Frontal cortex (tissue), 4 donors: ENCODE results near the gene ALG12. TPM values are rescaled to one million over a fixed set of nuclear protein-coding genes. Genes with fewer than 3 reads are reported as not detected.

Experiments used
- DNase-seq, 2 donors: peaks; one replicate each; pipeline ENCODE4 v3.0.0; 2012; ENCODE audit warnings: low spot score in 2 of 2
- FAIRE-seq: peaks from 2 replicates; lab custom pipeline; 2012; peaks lifted over from hg19 to GRCh38; lab: Jason Lieb, UNC
- total RNA-seq: library from RNA; depleted of rRNA; stranded (reverse); fragments of >200 nt; gene quantifications from one replicate; pipeline ENCODE4 v1.2.3, GENCODE V29; 2014
- donor health status: control.
- donor health status: control.
- donor health status: control.

Gene ALG12
- total RNA-seq, 1 donor from 2014 or later: 8.6 TPM

DNA sequence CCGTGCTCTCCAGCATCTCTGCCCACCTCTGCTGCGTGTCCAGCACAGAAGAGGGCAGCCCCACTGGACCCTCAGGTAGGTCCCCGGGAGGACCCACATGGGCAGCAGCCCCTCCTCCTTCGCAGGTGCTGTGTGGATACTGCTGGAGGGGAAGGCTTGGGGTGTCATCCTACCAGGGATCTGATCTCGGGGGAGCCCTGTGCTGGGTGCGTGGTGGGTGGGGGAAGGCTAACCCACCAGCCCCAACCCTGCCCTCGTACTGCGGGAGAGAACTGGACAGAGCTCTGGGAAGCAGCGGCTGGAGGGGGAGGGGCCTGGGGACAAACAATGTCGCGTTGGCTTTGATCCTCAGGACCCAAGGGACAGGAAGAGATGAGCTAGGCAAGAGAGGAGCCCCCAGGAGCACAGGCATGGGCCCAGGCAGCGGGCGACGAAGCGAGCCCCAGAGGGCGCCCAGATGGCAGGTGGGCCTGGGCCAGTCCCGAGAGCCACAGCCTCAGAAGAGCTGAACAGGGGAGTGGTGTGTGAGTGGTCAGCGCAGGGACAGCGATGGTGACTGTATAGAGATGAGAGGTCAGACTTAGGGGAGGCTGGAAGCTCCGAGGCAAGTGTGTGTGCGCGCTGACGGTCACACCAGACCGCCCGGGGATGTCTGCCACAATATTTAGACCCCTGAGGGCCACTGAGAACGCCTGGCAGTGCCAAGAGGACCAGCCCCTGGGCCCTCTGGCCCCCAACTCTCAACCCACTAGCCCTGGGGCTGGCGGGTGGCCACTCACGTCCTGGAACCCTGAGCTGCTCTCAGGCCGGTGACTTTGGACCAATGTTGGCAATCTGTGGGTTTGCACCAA, 40.9 kb upstream of the ALG12 start:
- FAIRE-seq (no peak), DNase-seq (no peak)

DNA sequence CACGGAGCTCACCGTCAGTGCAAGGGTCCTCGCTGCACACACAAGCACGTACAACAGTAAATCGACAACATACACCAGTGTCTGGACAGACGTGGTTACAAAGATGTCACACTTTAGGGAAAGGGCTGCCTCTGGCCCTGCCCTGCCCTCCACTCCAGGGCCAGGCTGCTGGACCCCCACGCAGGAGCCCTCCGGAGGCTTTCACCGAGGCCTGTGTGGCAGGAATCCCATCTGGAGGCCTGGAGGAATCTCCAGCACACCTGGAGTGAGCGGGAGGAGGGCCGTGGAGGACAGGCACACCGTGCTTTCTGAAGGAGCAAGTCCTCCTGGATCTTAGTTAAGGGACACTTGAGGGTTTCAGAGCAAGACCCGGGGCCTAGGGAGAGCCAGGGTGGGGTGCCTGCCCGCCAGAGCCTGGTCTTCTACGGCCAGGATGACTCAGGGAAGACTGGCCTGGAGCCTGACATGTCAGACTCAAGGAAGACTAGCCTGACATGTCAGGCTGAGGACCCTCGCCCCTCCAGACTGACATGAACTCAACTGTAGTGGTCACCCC, 40.2 kb upstream of the ALG12 start:
- DNase-seq: no peak
- FAIRE-seq: no peak

DNA sequence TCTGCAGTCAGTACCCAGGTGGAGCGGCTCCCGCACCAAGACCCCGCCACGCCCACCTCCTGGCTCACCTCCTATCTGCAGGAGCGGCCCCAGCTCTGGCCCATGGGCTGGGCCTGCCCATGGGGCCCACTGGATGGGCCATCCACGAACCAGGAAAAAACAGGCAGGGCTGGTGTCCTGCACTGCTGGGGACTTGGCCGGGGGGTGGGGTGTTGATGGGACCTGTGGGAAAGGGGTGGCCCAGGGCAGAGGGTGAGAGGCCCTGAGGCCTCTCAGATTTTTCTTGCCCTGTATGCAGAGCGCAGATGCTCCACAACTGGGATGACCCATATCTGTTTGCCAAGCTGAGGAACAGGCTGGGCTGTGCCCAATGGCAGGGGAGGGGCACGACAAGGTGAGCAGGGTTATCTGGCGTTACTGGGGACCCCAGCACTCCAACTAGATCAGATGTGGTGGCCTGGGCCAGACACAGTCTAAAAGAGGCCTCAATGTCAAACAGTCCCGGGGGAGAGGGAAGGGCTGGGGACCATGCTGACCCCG, 39.7 kb upstream of the ALG12 start:
- FAIRE-seq (no peak), DNase-seq (no peak)

DNA sequence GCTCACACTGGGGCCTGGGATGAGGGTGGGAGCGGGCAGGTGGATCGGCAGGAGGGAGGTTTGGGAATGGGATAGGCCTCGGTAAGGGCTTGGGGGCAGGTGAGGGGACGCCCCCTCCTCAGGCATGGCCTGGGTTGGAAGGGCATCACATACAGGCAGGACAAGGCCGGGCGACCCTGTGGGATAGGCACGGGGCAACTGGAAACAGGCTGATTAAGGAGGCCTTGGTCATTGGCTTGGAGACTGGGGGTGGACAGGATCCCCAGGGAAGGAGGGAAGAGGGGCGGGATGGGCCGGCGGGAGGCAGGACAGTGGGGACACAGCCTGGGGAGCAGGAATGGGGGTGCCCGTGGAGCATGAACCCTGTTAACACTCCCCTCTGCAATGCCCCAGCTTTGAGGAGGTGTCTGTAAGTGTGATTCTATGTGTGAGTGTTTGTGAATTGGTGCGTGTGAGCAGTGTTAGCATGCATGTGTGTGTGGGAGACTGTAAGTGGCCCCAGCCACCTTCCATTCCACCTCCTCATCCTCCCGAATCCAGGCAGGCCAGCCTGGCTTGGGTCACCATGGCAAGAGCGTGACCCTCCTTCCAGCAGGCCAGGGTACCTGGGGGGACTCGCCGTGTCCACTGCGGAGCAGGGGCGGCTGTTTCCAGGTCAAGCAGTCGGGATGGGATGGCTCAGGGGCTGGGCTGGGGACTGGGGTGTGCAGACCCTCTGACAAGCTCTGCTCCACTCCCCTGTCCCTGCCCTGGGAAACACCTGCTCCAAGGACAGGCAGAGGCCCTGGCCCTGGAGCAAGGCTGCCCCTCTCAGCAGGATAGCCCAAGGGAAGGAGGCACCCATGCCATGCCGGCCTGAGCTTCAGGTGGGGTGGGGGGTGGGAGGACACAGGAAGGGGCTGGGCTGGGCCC, 38.9 kb upstream of the ALG12 start:
- DNase-seq: no peak
- no peak for FAIRE-seq

DNA sequence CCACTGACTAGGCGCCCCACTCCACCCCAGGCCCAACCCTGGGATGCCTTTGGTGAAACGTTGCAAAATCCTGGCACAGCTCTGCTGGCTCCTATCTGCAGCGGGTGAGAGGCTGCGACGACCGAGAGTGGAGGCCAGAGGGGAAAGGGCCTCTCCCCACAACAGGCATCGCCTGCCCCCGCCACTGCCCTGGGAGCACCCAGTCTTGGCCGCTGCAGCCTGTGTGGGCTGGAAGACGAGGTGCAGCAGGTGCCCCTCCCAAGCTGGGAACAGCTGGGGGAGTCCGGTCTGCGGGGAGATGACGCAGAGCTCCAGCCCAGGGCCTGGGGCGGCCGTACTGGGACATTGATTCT, 38.2 kb upstream of the ALG12 start:
- DNase-seq (no peak), FAIRE-seq (no peak)

DNA sequence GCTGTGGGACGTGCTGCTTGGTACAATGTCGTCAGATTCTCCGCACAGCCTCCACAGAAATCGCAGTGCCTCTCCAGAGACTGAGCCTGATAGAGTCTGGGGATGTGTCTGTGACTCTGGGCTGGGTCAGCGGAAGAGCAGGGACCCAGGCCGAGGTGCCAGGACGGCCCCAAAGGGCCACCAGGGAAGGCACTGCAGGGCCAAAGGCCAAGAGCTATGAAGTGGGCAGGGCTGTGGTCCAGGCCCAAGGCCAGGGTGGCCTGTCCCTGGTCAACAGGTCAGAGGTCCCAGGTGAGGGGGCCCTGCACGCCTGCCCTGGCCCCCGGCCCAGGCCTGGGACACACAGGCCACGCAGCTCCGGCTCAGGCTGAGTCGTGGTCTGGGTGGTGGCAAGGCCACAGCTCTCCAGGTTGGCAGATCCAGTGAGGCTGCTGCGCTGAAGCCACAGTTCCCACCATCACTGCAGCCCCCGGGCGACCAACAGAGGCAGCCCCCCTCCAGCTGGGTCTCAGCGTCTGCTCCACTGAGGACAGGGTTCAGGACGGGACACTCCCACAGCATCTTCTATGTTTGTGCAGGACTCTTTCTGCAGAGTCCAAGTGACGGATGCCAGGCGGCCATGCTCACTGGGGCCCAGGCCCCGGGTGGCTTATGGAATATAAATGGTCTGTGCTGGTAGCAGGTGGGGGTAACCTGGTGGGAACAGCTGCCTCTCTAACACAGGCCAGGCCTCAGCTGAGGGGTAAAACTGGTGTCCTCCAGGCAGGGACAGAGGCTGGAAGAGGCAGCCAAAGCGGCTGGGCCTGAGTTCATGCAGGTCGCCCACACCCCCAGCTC, 37.6 kb upstream of the ALG12 start:
- FAIRE-seq: no peak
- DNase-seq: no peak

DNA sequence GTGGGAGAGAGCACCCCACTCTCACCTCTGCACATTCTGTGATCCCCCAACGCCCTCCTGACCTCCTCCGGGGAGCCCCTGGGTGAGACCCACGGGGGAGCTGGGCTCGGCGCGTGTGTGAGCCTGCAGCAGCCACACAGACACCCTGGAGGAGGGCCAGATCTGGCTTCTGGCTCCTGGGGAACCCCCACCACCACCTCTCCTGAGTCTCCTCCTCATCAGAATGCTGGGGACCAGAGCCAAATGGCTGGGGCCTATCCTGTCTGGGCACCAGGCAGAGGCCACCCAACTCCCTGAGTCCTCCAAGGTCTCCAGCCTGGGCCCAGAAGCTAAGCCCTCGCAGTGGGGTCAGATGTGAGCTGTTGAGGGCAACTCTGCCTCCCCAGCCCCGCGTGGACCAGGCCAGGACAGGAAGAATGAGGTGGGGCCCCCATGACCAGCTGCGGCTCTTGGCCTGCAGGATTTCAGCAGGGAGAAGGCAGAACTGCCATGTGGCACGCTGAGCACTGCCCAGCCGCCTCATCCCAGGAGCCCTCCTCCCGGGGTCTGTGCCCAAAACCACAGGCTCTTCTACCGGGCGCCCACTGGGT, 36.8 kb upstream of the ALG12 start:
- FAIRE-seq (no peak), DNase-seq (no peak)

DNA sequence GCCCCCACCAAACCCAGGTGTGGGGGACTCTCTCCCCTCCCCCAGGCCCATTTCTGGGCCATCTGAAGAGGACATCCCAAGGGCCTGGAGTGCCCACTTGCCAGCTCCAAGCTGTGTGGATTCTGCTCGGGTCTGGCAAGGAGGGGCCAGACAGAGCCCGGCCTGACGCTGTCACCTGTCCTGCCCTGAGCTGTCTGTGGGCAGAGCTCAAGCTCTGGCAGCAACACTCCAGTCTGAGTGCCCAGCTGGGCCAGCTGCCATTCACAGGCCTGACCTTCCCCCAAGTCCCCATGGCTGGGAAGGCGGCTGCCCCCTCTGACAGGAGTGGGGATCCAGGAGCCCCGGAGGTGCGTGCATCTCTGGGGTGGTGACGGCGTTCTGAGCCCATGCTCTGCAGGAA, 36.1 kb upstream of the ALG12 start:
- FAIRE-seq: no peak
- no peak for DNase-seq

DNA sequence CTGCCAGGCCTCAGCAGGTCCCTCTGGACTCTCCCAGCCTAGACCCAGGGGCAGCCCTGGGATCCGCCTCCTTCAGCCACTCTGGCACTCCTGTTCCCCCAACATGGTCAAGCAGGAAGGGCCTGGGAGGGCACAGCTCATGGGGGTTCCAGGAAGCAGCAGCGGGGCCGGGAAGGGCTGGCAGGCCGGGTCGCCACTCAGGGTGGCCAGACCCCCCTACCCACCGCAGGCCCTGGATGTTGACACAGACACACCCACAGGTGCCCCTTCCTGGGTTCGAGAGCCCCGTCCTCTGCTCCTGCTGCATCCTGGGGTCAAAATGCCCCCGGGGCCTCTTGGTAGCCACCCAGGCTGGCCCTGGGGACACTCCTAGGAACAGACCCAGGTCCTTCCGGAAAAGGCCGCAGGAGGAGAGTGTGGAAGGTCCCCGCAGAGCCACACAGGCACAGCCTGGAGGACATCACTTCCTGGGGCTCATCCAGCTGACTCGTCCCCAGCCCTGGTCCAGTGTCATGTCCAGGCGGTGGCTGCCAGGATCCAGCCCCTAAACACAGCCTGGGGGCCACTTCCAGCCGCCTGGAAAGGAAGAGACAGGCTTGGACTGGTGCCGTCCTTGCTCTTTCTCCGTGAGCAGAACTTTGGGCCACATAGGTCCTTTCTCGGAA, 35.6 kb upstream of the ALG12 start:
- DNase-seq (no peak), FAIRE-seq (no peak)

DNA sequence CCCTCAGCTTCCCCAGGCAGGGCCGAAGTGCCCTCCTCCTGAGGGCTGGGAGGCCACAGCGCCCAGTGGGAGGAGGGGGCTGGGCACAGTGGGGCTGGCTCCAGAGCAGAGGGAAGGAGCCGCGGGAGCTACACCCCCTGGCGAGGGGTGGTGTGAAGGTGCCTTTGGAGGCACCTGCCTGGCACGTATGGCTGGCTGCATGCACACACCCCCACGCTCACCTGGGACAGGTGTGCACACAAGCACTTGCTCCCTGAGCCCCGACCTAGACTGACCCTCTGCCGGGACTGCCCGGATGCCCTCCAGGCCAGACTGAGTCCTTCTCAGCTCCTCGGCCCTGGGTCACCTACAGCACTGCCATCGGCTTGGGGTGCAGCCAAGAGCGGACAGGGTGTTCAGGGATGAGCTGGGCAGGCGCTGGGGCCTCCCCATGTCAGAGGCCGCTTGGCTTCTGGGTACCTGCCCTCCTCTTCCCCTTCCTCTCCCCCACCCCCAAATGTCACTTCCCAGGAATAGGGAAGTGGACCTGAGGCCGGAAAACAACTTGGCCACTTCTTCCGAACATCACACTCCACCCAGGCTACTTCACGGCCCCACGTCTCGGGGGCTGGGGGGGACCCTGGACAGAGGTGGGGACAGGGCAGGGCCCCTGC, 34.9 kb upstream of the ALG12 start:
- DNase-seq (no peak), FAIRE-seq (no peak)

DNA sequence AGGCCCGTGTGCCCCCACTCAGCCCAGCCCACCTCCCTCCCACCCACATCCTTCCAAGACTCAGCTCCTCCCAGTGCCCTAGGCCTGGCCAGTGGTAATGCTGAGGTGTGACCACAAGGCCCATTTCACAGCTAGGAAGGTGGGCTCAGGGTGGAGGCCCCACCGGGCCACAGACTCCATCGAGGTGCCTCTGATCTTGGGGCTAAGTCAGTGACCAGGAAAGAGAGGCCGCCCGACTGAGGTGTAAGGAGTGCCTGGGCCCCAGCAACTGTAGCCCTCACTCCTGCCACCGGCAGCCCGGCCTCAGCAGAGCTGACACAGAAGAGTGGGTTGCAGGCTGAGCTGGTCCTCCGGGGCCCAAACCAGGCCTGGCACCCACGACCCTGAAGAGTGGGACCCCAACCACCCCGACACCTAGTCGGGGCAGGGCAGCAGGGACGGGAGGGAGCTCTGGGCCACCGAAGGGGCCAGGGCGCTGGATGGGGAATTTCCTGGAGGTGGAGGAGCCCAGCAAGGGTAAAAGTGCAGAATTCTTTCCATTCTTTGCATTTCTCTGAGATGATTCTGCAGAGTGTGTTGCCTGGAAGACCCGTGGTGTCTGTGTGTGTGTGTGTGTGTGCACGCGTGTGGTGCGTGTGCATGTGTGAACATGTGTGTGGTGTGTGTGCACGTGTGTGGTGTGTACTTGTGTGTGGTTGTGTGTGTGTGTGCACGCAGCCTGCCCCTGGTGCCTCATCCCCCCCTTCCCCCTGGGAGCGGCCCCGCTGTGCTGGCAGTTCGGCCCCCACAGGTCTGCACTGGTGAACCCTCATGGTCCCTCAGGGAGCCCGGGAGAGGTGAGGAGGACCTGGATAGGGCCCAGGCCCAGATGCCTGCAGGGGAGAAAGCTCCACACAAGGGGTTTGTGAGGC, 34.0 kb upstream of the ALG12 start:
- FAIRE-seq: no peak
- DNase-seq: no peak

DNA sequence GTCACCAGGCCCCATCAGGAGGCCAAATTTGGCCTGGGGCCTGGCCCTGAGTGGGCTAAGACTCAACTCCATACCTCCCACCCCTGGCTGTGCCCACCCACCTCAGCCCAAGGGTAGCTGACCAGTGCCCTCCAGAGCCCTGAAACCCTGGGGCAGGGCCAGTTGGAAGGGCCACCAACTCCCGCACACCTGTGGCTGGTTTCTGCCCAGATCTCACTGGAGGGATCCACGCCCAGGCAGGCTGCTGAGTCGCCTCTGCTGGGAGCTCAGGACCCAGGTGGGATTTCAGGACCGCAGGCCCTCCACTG, 33.4 kb upstream of the ALG12 start:
- DNase-seq: no peak
- FAIRE-seq: no peak

DNA sequence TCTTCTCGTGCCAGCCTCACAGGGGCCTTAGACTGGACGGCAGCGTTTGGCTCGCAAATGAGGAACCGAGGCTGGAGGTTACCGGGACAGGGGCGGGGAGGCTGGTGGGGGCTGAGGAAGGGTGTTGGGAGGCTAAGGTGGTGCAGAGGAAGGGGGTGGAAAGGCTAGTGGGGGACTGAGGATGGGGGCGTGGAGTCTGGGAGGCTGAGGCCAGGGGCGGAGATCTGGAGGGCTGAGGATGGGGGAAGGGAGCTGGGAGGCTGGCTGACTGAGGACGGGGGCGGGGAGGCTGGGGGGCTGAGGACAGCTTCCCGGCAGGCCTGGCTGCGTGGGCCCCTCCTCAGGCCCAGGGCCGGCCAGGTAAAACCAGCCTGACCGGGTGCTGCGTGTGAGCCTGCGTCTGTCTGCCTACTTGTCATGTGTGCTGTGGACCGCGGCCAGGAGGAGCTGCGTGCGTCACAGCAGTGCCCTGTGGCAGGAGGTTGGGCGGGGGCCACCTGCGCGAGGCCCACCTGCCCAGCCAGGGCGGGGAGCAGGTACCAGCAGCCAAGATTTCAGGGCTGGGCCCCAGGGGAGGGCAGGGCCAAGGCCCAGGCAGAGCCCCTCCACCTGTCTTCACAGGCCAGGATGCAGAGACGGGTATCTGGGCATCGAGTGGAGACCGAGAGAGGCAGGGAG, 32.9 kb upstream of the ALG12 start:
- FAIRE-seq: no peak
- DNase-seq: no peak

DNA sequence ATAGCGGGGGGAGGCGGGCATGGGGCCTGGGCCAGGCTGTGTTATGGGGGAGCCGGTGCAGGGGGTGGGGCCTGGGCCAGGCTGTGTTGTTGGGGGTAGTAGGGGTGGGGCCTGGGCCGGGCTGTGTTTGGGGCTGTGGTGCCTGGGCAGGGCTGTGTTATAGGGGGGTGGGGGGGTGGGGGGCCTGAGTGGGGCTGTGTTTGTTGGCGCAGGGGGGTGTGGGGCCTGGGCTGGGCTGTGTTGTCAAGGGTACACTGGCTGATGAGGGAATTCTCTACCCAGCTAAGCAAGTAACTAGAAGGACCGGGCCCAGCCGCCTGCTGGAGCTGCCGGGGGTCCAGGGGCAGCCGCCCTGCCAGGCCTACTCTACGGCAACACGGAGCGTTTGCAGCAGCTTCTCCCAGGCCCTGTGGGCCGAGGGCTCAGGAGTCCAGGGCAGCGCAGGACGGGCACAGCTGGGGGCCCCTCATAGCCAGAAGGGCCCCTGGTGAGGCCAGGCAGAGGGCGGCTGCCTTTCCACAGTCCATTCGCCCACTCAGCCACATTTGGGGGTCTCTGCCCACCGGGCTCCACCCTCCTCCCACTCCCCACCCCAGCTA, 32.3 kb upstream of the ALG12 start:
- no peak for FAIRE-seq

DNA sequence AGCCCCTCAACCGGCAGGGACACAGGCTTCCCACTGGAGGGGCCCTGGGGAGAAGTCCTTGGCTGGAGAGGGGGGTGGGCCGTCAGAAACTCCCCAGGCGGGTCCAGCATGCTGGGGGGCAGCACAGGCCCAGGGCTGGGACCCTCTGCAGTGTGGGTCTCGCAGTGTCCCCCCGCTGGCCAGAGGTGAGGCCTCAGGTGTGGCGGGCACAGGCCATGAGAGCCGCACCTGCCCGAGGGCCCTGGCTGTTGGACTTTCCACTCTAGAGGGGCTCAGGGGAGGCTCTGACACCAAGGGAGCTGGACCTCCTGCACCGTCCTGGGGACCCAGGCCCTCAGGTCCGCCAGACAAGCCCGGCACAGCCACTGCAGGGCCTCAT, 31.7 kb upstream of the ALG12 start:
- DNase-seq (no peak), FAIRE-seq (no peak)

More for the DNA sequence above, 32.3 kb upstream of the ALG12 start:
- no peak for DNase-seq
